Stimulated activated CD8-positive, alpha-beta memory T cell treated with anti-CD3 and anti-CD28 coated beads, Interleukin-4, amount 100 ng/mL, for 48 hours (primary cell): ENCODE measurements around the gene ZNF618.

Experiments used
- DNase-seq: peaks from one replicate; pipeline ENCODE4 v3.0.0-alpha.2; 2020

ZNF618 gene

DNA sequence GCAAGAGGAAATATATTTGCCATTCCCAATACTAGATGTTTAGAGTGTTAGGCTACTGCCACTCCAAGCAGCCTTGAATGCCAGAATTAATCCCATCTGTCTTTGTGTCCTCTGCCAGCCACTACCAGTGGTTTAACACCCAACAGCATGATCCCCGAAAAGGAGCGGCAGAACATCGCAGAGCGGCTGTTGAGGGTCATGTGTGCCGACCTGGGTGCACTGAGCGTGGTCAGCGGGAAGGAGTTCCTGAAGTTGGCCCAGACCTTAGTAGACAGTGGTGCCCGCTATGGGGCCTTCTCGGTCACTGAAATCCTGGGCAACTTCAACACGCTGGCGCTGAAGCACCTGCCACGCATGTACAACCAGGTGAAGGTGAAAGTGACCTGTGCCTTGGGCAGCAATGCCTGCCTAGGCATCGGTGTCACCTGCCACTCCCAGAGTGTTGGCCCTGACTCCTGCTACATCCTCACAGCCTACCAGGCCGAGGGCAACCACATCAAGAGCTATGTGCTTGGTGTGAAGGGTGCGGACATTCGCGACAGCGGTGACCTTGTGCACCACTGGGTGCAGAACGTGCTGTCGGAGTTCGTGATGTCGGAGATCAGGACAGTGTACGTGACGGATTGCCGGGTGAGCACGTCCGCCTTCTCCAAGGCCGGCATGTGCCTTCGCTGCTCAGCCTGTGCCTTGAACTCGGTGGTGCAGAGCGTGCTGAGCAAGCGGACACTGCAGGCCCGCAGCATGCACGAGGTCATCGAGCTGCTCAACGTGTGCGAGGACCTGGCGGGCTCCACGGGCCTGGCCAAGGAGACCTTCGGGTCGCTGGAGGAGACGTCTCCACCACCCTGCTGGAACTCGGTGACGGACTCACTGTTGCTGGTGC is 172.7 kb downstream of the ZNF618 start:
- DNase-seq = peak; percentile 15

DNA sequence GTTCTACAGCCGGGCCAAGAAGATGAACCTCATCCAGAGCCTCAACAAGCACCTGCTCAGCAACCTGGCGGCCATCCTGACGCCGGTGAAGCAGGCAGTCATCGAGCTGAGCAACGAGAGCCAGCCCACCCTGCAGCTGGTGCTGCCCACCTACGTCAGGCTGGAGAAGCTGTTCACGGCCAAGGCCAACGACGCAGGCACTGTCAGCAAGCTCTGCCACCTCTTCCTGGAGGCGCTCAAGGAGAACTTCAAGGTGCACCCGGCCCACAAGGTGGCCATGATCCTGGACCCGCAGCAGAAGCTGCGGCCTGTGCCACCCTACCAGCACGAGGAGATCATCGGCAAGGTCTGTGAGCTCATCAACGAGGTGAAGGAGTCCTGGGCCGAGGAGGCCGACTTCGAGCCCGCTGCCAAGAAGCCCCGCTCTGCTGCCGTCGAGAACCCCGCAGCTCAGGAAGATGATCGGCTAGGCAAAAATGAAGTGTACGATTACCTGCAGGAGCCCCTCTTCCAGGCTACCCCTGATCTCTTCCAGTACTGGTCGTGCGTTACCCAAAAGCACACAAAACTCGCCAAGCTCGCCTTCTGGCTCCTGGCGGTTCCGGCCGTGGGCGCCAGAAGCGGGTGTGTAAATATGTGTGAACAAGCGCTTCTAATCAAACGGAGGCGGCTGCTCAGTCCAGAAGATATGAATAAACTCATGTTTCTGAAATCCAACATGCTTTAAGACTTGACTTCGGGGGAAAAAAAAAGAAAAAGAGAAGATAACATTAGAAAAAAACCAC is 173.5 kb downstream of the ZNF618 start:
- no peak for DNase-seq

DNA sequence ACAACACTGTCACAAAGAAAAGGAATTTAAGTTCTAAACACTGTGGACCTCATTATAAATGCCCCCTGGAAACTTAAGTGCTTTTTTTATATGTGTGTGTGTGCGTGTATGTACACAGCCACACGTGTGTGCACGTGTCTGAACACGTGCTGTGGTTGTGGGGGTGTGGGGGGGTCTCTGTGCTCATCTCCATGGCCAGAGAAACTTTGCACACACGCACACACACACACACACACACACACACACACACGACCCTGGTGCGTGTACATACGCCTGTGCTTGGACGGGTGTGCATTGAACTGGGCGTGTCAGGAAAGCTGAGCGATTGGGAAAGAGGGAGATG is 174.1 kb downstream of the ZNF618 start:
- no peak for DNase-seq

DNA sequence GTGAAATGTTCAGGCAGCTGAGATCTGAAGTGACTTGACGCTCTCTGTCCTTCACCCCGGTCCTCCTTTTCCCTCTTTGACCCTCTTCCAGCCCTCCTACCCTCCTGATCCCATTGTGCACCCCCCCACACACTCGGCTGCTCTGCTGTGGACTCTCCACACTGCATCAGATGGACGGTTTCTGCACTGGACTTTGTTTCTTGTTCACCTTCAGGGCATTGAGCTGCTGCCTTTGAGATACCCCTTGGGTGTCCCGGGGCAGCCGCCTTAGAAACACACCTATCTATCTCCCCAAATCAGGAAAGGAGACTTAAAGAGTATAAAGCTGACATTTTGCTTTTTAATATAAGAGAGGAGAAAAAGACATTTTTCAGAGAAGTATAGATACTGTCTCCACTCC is 174.5 kb downstream of the ZNF618 start:
- peak; percentile 1 for DNase-seq

DNA sequence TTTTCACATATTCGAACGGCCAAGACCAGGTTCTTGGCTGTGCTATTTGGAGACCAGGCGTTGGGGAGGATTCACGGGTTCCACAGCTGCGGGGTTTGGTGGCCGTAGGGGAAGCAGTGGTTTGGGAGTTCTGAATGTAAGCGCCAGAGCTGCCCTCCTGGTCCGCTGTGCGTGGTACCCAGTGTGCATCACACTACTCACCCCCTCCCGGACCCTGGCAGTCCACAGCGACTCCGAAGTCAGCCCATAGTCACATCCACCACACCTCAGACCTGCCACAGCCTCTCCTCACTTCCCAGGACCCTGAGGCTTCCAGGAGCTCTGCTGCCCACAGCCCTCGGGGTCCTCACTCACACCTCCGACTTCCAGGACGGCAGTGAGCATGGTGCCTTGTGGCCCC is 175.2 kb downstream of the ZNF618 start:
- peak; percentile 3 for DNase-seq

DNA sequence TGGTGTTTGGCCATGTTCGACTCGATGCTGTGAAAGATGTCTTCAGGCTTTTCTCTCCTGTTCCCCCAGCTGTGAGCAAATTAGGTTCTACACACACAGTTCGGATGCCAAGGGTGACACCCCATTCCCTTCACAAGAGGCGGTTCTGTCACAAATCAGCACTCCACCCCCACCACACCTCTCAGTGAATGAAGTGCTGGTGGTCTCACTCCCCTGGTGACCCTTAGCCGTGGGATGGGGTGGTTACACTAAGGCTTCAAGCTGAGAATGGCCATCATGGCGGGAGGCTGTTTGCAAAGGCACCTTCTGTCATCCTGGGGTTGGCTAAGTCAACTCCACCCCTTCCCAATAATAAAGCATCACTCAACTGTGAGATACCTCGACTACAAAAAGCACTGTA is 175.6 kb downstream of the ZNF618 start:
- DNase-seq = peak; percentile 10

DNA sequence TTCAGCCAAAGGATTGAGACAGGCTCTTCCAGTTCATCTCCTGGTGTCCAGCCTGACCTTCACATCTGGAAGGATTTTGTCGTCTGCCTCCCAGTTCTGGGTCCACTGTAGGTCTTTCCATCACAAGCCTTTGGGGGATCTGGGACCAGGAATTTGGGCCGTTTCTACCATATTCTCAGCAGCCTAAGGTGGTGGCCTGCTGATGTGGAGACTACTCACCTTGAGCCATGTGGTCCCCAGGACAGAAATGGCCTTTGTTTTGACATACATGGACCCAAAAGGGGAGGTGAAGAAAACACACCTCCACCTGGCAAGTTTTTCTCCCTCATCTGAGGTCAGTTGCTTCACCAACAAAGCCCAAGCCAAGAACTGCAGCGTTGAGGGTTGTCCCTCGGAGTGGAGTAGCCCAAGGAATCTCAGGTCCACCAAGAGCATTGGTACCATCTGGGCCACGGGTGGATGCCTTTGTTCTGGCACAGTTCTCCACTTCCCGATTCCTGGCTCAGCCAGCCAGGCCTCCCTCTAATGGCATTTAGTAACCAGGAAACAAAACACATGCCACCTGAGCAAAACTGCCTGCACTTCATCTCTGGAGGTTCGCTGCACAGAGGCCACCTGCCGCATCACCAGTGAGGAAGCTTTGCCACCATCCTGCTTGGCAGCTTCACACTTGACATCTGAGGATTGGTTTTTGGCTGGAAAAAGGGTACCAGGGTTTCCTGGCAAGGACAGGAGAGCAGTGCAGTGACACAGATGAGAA is 177.3 kb downstream of the ZNF618 start:
- peak; percentile 6 for DNase-seq

DNA sequence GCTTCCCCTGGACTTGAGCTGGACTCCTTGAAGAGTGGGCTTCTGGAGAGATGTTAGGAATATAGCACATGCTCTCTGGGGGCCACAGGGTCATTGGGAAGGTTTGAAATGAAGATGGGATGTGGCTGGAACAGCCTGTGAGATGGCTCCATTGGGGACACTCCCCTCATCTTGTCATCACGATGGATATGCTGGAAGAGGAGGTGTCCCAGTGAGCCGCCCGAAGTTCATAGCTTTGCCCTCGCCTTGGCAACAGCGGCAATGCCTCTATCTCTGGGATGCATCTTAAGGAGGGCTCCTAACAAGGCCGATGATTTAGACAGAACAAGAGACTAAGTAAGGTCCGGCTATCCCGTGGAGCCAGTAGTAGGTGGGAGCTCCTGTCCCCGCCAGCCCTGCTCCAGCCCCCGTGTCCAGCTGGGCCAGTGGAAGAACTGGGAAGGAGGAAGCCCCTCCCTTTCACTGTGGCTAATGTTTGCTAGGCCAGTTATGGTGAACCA is 178.1 kb downstream of the ZNF618 start:
- peak; percentile 18 for DNase-seq

DNA sequence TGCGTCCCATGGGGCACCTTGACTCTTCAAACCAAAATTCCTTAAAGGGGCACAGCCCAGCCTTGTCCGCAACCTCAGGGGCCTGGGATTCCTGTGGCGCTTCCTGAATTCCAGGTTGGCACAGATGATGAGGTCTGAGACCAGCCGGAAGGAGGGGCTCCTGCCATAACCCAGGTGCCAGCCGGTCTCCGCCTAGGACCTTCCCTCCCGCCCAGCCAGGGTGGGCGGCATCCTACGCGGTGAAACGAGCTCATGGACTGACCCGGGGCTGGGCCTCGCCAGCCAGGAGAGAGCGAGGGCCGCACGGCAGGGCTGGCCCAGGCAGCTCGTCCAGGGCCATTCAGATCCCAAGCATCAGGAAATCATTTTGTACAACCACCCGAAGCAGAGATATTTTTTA is 179.0 kb downstream of the ZNF618 start:
- DNase-seq = peak; percentile 2

DNA sequence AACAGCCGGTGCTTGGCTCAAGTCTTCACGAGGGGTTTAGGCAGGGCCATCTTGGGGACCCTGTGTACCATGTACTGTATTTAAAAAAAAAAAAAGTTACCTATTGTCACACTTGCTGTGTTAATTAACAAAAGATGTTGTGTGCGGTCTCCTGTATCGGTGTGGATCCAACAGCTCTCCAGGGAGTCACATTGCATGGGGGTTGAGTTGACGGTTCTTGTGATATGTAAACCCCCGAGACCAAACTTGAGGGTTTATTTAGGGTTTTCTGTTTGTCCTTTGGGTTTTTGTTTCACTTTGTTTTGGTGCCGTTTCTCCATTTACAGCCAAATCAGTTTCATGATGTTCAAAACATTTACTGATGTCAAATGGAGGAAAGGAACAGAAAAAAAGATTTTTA is 179.8 kb downstream of the ZNF618 start:
- no peak for DNase-seq

DNA sequence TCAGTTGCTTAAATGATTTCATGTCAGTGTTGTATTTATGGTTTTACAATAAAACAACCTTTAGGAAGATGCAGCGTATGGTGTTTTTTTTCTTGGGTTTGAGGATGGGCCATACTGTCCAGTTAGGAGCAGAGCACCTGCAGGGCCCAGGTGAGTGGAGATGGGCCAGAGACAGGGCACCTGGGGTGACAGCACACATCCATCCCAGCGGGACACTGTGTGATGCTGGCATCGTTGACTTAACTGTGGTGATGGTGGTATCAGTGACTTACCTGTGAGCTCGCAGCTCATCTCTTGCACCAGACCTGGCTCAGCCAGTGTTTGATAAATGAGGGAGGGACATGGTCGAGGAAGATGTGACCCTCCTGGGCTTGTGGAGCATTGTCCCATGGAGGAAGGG is 180.4 kb downstream of the ZNF618 start:
- DNase-seq = no peak

DNA sequence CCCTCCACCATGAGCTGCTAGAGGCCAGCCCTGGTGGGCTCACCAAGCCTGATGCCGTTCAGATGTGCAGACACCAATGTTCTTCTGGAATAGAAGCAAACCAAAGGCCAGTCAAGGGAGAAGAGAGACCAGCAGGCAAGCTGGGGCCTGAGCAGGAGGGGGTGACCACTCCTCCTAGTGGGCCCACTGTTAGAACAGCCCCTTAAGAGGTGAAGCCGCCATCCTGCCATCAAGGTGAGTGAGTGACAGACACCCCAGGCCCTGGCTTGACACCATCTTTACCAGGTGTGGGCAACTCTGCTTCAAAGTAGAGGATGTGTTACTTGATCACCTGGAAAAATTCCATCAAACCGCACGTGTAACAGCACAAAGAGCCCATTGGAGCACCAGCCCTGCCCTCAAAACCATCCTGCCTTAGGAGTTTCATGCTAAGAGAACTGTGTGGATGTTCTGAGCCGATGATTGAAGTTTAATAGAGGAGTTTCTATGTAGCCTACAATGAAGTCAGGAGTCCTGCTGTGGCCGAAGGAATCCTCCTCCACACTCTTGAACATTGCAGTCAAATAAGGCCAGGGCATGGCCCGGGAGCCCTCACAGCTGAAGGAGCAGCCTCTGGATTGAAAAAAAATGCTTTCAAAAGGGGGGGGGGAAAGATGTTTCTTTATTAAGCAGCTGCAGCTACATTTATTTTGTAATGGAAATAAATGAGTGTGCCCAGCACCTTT is 181.2 kb downstream of the ZNF618 start:
- DNase-seq = peak; percentile 7

DNA sequence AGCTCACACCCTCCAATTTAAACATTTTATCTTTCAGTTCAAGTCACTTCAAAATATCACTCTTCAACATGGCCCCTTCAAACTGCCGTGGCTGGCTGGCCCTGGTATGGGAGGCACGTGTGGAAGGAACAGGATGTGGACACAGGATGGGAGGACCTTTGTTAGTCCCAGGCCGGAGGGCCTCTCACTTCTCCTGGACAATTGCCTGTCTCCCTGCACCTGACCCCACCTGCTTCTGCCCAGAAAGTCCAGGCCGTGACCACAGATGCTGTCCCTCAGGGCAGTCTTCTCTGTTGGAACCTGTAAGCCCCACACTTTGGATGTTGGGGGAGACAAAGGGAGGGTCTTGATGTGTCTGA is 182.6 kb downstream of the ZNF618 start:
- peak; percentile 7 for DNase-seq

DNA sequence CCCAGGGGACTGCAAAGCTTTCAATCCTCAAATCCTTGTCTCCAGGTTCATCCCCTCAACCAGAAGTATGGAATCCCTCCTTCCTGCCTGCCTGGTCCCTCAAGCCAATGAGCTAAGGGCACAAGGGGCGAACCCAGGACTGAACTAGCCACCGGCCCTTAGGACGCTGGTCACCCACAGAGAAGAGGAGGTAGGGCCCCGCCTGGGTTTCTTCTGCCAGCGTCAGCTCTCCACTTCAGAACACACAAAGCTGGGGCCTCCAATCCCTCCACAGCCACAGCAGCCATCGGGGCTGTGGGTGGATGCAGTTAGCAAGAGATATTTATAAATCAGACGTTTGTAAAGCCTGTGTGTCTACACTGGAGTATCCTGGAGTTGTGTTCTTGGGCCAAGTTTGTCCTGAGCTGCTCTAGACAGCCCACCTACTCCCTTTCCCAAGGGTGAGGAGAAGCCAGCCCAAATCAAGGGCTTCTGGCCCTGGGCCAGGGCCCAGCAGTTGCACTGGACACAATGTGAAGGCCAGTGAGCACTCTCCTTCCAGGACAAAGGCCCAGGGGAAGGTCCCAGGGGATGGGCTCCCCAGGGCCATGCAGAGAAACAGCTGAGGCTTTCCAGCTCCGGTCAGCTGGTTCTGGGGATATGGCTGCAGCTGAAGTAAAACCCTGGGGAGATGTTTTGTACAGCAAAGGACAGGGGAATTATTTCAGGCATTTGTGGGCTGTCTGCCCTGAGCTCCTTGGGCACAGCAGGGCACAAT is 183.1 kb downstream of the ZNF618 start:
- peak; percentile 1 for DNase-seq

DNA sequence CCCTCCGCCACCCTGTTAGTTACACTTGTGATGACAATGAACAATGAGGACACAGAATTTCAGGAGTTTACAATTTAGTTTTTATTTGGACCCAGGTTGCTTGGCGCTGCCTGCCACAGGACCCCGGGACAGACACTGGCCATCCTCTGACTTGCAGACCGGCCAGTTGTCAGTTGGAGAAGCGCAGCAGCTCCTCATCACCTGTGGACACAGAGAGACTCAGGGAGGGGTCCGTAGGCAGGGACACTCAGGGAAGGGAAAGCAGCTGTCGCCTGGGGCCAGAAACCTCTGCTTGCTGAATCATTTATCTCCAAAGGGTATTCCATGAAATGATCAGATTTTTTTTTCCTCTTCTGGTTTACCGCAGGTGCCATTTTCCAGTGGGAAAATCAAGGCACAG is 184.0 kb downstream of the ZNF618 start:
- no peak for DNase-seq

DNA sequence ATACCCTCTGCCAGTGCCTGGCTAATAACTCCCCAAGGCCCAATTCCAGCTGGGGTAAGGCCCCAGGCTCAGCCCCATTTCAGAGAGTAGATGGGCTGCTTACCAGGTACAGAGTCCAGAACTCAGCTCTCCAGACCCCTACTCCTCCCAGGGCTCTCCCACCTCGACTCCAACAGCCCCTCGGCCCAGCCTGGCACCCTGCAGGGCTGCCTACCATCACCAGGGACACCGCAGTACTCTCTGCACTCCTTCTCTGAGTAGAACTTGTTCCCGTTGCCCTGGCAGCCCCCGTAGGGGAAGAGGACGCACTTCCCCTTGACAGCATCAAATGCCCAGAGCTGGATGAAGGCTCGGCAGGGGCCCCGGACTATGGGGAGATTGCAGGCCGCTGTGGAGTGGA is 184.6 kb downstream of the ZNF618 start:
- DNase-seq = no peak

DNA sequence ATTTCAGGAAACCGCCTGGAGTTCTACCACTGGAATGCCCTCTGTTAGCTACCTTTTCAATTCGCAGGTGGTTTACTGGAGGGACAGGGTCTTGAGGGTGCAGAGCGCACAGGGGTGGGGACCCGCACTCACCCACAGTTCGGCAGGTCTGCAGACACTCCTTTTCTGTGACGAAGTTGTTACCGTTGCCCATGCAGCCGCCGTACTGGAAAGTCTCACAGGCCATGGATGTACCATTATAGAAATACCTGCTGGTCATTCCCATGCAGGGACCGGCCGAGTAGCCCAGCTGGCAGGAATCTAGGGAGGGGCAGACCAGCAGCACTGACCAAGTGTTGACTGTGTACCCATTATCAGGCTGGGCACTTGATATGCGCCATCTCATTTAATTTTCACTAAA is 185.2 kb downstream of the ZNF618 start:
- no peak for DNase-seq

DNA sequence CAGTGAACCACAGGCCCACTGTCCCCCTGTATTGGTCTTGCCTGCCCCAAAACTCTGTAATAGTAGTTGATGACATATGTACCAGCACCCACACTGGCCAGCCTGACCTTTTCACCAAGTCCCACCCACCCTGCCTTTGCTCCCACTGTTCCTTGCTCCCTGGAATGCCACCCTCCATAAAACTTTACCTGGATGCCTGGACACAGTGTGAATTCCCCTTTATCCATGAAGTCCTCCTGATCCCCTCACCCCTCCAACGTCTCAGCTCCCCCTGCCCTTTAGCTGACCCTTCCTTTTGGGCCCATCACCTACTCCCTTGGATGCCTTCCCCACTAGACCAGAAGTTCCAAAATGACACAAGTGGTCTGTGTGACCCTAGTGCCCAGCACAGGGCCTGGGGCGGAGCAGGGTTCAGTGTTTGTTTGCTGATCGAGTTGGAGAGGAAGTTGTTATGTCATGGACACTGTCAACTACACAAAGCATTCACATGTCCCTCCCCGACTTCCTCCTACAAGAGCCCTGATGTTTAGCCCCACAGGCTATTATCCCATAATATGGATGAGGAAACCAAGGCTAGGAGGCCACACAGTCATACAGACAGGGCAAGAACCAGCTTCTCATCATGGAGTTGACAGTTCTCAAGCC is 185.8 kb downstream of the ZNF618 start:
- DNase-seq = no peak

DNA sequence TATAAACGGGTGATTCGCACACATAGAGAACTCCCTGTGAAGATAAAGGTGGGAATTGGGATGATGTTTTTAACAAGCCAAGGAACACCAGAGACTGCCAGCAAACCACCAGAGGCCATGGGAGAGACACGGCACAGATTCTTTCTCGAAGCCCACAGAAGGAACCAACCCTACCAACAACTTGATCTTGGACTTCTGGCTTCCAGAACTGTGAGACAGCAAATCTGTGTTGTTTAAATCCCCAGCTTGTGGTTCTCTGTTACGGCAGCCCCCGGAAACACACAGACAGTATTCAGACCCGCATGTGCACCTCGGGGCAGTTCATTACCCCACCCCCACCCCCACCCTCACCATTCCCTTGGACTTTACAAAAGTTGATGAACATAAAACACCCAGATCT is 189.2 kb downstream of the ZNF618 start:
- no peak for DNase-seq

DNA sequence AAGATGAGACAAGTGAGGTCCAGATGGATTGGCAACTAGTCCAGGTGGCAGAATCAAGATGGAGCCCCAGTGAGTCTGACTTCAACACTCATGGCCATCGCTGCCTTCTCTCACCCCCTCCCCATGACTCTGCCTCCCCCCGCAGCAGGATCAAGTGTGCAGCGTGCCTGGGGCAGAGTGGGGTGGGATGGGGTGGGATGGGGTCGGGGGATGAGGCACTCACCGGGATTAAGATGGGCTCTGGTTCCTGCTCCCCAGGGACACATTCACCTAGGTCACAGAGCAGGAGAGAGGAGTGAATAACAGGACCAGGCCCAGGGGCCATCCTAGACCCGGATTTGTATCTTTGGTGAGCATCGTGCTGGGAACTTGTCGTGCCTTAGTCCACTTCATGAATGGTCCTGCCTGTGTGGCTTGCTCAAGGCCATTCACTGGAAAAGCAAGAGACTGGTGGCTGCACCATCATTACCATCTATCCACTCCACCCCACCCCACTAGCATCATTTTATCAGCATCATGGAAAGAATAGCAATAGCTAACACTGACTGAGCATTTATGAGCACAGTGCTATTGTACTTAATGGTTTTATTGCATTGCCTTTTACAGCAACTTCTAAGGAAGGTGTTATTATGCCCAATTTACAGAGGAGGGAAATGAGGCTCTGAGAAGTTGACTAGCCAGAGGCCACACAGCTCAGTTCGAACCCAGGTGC is 193.5 kb downstream of the ZNF618 start:
- no peak for DNase-seq
